ENCODE measurements around the gene KRT24.

GRCh38 chr17:40678902-40679522 lies 24.5 kb downstream of the KRT24 start:
- no peak for TF ChIP-seq CTCF (IDR thresholded peaks at IDR 0.05; ENCODE audit: insufficient read depth, low read depth, low read length)
- no peak for TF ChIP-seq EZH2 (IDR thresholded peaks at IDR 0.05; ENCODE audit: insufficient read depth, low read length)

Data from astrocyte (in vitro differentiated cells and primary cell).